ENCODE data around the gene CLTC.

GRCh38 chr17:59688008-59688407, 68.3 kb downstream of the CLTC start:
- TF ChIP-seq POLR2AphosphoS5 (IDR thresholded peaks at IDR 0.05; ENCODE audit: low read length) (no peak), MEF2A (IDR thresholded peaks at IDR 0.05; ENCODE audit: insufficient read depth, low read depth, low read length) (no peak), POLR2A (IDR thresholded peaks at IDR 0.05; ENCODE audit: low read depth, low read length) (no peak), GABPA (IDR thresholded peaks at IDR 0.05; ENCODE audit: low read depth) (no peak), ZNF274 (IDR thresholded peaks at IDR 0.05; ENCODE audit: insufficient read depth, insufficient read length) (no peak), EZH2 (IDR thresholded peaks at IDR 0.05; ENCODE audit: borderline replicate concordance, control insufficient read depth, low read depth, low read length) (no peak), CHD1 (IDR thresholded peaks at IDR 0.05; ENCODE audit: low read depth, low read length) (no peak), CBFB (IDR thresholded peaks at IDR 0.05; ENCODE audit: low read depth) (no peak)
- TF ChIP-seq, protein P1, sequence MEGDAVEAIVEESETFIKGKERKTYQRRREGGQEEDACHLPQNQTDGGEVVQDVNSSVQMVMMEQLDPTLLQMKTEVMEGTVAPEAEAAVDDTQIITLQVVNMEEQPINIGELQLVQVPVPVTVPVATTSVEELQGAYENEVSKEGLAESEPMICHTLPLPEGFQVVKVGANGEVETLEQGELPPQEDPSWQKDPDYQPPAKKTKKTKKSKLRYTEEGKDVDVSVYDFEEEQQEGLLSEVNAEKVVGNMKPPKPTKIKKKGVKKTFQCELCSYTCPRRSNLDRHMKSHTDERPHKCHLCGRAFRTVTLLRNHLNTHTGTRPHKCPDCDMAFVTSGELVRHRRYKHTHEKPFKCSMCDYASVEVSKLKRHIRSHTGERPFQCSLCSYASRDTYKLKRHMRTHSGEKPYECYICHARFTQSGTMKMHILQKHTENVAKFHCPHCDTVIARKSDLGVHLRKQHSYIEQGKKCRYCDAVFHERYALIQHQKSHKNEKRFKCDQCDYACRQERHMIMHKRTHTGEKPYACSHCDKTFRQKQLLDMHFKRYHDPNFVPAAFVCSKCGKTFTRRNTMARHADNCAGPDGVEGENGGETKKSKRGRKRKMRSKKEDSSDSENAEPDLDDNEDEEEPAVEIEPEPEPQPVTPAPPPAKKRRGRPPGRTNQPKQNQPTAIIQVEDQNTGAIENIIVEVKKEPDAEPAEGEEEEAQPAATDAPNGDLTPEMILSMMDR (IDR thresholded peaks at IDR 0.05 in 2 of 3, conservative IDR thresholded peaks at IDR 0.05 in 1 of 3; ENCODE audit: control insufficient read depth in 2 of 3, extremely low read depth in 1 of 3, insufficient read depth in 1 of 3, low read depth in 3 of 3, low read length in 3 of 3): no peak
- TF ChIP-seq, protein P2, sequence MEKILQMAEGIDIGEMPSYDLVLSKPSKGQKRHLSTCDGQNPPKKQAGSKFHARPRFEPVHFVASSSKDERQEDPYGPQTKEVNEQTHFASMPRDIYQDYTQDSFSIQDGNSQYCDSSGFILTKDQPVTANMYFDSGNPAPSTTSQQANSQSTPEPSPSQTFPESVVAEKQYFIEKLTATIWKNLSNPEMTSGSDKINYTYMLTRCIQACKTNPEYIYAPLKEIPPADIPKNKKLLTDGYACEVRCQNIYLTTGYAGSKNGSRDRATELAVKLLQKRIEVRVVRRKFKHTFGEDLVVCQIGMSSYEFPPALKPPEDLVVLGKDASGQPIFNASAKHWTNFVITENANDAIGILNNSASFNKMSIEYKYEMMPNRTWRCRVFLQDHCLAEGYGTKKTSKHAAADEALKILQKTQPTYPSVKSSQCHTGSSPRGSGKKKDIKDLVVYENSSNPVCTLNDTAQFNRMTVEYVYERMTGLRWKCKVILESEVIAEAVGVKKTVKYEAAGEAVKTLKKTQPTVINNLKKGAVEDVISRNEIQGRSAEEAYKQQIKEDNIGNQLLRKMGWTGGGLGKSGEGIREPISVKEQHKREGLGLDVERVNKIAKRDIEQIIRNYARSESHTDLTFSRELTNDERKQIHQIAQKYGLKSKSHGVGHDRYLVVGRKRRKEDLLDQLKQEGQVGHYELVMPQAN (conservative IDR thresholded peaks at IDR 0.05): no peak
